AG10803 (cell line): ENCODE data around the gene SMYD5.

Experiments
- DNase-seq: peaks from one replicate; pipeline ENCODE4 v3.0.0; 2010; ENCODE audit warnings: low read depth
- H3K4me3 ChIP-seq: 2 replicates; pipeline ENCODE4 v1.5.1; 2011; ENCODE audit warnings: mild to moderate bottlenecking, low read length, control low read depth
- CTCF ChIP-seq: conservative IDR thresholded peaks from 2 replicates; pipeline ENCODE4 v1.5.1; 2011; ENCODE audit warnings: mild to moderate bottlenecking, low read length, control low read depth, inconsistent platforms

Gene SMYD5

GRCh38 chr2:73268366-73268829 lies 54.4 kb downstream of the SMYD5 start:
- DNase-seq = no peak
- TF ChIP-seq CTCF = no peak
- no peak overlapping the region for H3K4me3 ChIP-seq

- no peak overlapping the region for H3K4me3 ChIP-seq
- DNase-seq = no peak
- no peak for TF ChIP-seq CTCF
Observed at GRCh38 chr2:73268830-73269685, 55.0 kb downstream of the SMYD5 start.

GRCh38 chr2:73269686-73270465 lies 55.8 kb downstream of the SMYD5 start:
- H3K4me3 ChIP-seq = no peak overlapping the region
- no peak for DNase-seq
- TF ChIP-seq CTCF = no peak

- TF ChIP-seq CTCF = no peak
- no peak overlapping the region for H3K4me3 ChIP-seq
- no peak for DNase-seq
Observed at GRCh38 chr2:73272270-73272669, 58.2 kb downstream of the SMYD5 start.
